NB4 (cell line): ENCODE data around the gene POLDIP2.

Source experiments
- DNase-seq: peaks from one replicate; pipeline ENCODE4 v3.0.0; 2010; ENCODE audit warnings: low read depth
- H3K4me3 ChIP-seq: one replicate; pipeline ENCODE4 v1.5.1; 2011; ENCODE audit warnings: mild to moderate bottlenecking, low read depth, low read length, moderate library complexity
- MYC ChIP-seq: IDR thresholded peaks from 2 replicates; pipeline ENCODE4 v1.6.1; 2011; ENCODE audit warnings: low read depth, low read length
- POLR2A ChIP-seq: IDR thresholded peaks from 2 replicates; pipeline ENCODE4 v1.6.1; 2011; ENCODE audit warnings: mild to moderate bottlenecking; ENCODE audit not compliant: insufficient read length; ENCODE audit errors: extremely low read depth
- TF ChIP-seq, protein P1 (sequence below): IDR thresholded peaks from one replicate; pipeline ENCODE4 v1.5.1; 2012; ENCODE audit warnings: low read depth, low read length
- TF ChIP-seq, protein P2 (sequence below): IDR thresholded peaks from 2 replicates; pipeline ENCODE4 v1.6.1; 2011; ENCODE audit warnings: low read depth, low read length

POLDIP2 gene, protein sequence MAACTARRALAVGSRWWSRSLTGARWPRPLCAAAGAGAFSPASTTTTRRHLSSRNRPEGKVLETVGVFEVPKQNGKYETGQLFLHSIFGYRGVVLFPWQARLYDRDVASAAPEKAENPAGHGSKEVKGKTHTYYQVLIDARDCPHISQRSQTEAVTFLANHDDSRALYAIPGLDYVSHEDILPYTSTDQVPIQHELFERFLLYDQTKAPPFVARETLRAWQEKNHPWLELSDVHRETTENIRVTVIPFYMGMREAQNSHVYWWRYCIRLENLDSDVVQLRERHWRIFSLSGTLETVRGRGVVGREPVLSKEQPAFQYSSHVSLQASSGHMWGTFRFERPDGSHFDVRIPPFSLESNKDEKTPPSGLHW

GRCh38 chr17:28357061-28357900 is at the start of gene POLDIP2:
TSS of gene POLDIP2 (minus strand) at chr17:28357527. CDS start at chr17:28357448, 79 bp downstream.
- peak within 1 kb of the TSS; percentile 99 for H3K4me3 ChIP-seq
- peak; percentile 96 for DNase-seq
- TF ChIP-seq POLR2A (peak; percentile 86), MYC (peak; percentile 55)
- TF ChIP-seq, protein P1, sequence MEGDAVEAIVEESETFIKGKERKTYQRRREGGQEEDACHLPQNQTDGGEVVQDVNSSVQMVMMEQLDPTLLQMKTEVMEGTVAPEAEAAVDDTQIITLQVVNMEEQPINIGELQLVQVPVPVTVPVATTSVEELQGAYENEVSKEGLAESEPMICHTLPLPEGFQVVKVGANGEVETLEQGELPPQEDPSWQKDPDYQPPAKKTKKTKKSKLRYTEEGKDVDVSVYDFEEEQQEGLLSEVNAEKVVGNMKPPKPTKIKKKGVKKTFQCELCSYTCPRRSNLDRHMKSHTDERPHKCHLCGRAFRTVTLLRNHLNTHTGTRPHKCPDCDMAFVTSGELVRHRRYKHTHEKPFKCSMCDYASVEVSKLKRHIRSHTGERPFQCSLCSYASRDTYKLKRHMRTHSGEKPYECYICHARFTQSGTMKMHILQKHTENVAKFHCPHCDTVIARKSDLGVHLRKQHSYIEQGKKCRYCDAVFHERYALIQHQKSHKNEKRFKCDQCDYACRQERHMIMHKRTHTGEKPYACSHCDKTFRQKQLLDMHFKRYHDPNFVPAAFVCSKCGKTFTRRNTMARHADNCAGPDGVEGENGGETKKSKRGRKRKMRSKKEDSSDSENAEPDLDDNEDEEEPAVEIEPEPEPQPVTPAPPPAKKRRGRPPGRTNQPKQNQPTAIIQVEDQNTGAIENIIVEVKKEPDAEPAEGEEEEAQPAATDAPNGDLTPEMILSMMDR = no peak
- TF ChIP-seq, protein P2, sequence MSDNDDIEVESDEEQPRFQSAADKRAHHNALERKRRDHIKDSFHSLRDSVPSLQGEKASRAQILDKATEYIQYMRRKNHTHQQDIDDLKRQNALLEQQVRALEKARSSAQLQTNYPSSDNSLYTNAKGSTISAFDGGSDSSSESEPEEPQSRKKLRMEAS = peak; percentile 68

DNA sequence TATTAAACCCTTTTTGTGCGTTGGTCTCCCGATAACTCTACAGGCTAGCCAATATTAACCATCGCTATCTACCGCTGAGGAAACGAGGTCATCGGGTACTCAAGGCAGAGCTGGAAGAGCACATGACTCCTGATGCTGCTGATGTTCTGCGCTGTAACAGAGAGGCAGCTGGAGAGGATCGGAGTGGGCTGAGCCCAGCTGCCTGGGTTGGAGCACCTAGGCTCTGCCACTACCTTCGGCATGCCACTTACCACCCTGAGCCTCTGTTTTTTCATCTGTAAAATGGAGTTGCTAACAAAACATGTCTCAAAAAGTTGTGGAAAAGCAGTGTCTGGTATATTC is 49.1 kb upstream of the POLDIP2 start:
- TF ChIP-seq, protein P1 = no peak
- DNase-seq = no peak
- H3K4me3 ChIP-seq = no peak overlapping the region

DNA sequence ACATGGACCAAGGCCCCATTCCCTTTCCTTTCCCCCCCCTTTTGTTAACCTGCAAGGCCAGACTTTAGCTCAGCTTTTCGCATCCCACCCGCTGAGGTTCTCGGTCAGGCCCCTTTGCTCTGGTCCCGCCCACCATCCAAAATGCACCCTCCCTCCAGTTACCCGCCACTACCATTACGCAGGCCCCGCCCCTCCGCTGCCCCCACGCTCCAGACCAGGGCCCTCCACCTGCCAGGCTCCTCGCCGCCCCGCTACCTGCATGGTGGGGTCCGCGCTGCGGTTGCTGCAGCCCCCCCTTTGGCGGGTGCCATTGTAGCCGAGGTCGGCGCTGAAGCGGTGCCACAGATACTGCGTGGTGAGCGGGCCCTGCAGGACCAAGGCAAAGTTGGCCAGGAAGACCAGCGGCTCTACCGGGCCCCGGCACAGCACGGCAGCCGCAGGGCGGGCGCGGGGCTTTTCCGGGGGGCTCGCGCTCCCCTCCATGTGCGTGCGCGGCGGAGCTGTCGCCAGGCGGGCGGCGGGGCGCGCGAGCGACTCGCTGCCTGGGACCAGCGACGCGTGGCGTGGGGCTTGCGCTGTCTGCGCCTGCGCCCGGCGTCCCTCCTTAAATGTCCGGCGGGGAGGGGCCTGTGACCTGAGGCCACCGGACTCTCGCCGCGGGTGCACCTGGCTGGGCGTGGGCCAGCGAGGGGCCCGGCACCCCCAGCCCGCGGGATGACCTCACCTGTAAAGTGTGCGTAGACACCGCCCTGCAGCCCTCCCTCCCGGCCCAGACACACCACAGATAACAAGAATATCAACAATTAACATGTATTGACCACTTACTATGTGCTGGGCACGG is 48.5 kb upstream of the POLDIP2 start, which contains the start of gene SLC46A1:
SLC46A1 (minus strand) TSS at position 581 of the 841 bp plus-strand sequence; CDS start at position 483, 98 bp downstream.
- no peak for DNase-seq
- H3K4me3 ChIP-seq = no peak within 1 kb of the TSS
- TF ChIP-seq MYC (no peak), POLR2A (no peak)

- DNase-seq = no peak
- H3K4me3 ChIP-seq = no peak overlapping the region
- TF ChIP-seq, protein P1 = no peak
- TF ChIP-seq POLR2A (no peak), MYC (no peak)
- TF ChIP-seq, protein P2 = no peak
These were observed 47.7 kb upstream of the POLDIP2 start for GRCh38 chr17:28404812-28405570.

GRCh38 chr17:28404461-28404811 is 47.1 kb upstream of the POLDIP2 start:
- TF ChIP-seq MYC = no peak
- TF ChIP-seq POLR2A = no peak
- TF ChIP-seq, protein P2 = no peak
- TF ChIP-seq, protein P1 = no peak
- no peak for DNase-seq
- no peak overlapping the region for H3K4me3 ChIP-seq

GRCh38 chr17:28404007-28404406 is 46.7 kb upstream of the POLDIP2 start:
- DNase-seq = no peak
- no peak overlapping the region for H3K4me3 ChIP-seq
- TF ChIP-seq MYC = no peak
- TF ChIP-seq, protein P1 = no peak
- TF ChIP-seq, protein P2 = no peak
- no peak for TF ChIP-seq POLR2A
